GM23248 (cell line): Measurements from ENCODE around the gene GIT1. TPM values are rescaled to one million over a fixed set of nuclear protein-coding genes. Genes with fewer than 3 reads are reported as not detected.

ENCODE experiments used
- DNase-seq: peaks from one replicate; pipeline ENCODE4 v3.0.0-alpha.2; 2015
- H2AFZ ChIP-seq: fragments of 200-600 bp; sonication (generic); 2 replicates; pipeline ENCODE4 v1.6.1; 2016; ENCODE audit warnings: antibody characterized with exemption
- H3F3A ChIP-seq: fragments of 200-600 bp; sonication (generic); 2 replicates; pipeline ENCODE4 v1.6.1; 2016; ENCODE audit warnings: mild to moderate bottlenecking, antibody characterized with exemption, mixed run types; ENCODE audit not compliant: insufficient read depth
- H3K27ac ChIP-seq: fragments of 200-600 bp; sonication (generic); 2 replicates; pipeline ENCODE4 v1.5.1; 2016; ENCODE audit warnings: mild to moderate bottlenecking
- H3K27me3 ChIP-seq: fragments of 200-600 bp; sonication (generic); replicated peaks from 2 replicates; pipeline ENCODE4 v1.6.1; 2016; ENCODE audit warnings: mild to moderate bottlenecking; ENCODE audit not compliant: insufficient read depth
- H3K36me3 ChIP-seq: fragments of 200-600 bp; sonication (generic); 2 replicates; pipeline ENCODE4 v1.6.1; 2016; ENCODE audit warnings: low read depth, mild to moderate bottlenecking
- H3K4me1 ChIP-seq: fragments of 200-600 bp; sonication (generic); 2 replicates; pipeline ENCODE4 v1.6.1; 2016; ENCODE audit warnings: mild to moderate bottlenecking; ENCODE audit not compliant: insufficient read depth
- H3K4me2 ChIP-seq: fragments of 200-600 bp; sonication (generic); one replicate; pipeline ENCODE4 v1.6.1; 2016; ENCODE audit warnings: mild to moderate bottlenecking; ENCODE audit not compliant: unreplicated experiment
- H3K4me3 ChIP-seq: fragments of 200-600 bp; sonication (generic); 2 replicates; pipeline ENCODE4 v1.5.1; 2016; ENCODE audit warnings: mild to moderate bottlenecking
- H3K79me2 ChIP-seq: fragments of 200-600 bp; sonication (generic); 2 replicates; pipeline ENCODE4 v1.6.1; 2016; ENCODE audit warnings: mild to moderate bottlenecking; ENCODE audit not compliant: insufficient read depth
- H3K9ac ChIP-seq: fragments of 200-600 bp; sonication (generic); 2 replicates; pipeline ENCODE4 v1.6.1; 2016; ENCODE audit warnings: mild to moderate bottlenecking
- H3K9me2 ChIP-seq: fragments of 200-600 bp; sonication (generic); 2 replicates; pipeline ENCODE4 v1.6.1; 2016; ENCODE audit warnings: mixed run types, mild to moderate bottlenecking, moderate library complexity; ENCODE audit not compliant: insufficient read depth
- H3K9me3 ChIP-seq: fragments of 200-600 bp; sonication (generic); one replicate; pipeline ENCODE4 v1.6.1; 2017; ENCODE audit warnings: low read depth
- H4K20me1 ChIP-seq: fragments of 200-600 bp; sonication (generic); 2 replicates; pipeline ENCODE4 v1.6.0; 2016; ENCODE audit not compliant: insufficient read depth
- EZH2 ChIP-seq: fragments of 200-600 bp; sonication (generic); IDR thresholded peaks from 2 replicates; pipeline ENCODE4 v1.6.1; 2018; ENCODE audit warnings: antibody characterized with exemption, mild to moderate bottlenecking; ENCODE audit not compliant: insufficient read depth, poor library complexity, severe bottlenecking
- EZH2phosphoT487 ChIP-seq: fragments of 200-600 bp; sonication (generic); IDR thresholded peaks from 2 replicates; pipeline ENCODE4 v1.6.1; 2018; ENCODE audit warnings: antibody characterized with exemption, moderate library complexity, mild to moderate bottlenecking, low read depth; ENCODE audit not compliant: insufficient read depth
- WGBS, 2 experiments: methylation state at CpG; one replicate each; pipeline ENCODE4 v1.1.6; 2015 to 2017; ENCODE audit warnings: low lambda C conversion rate in 2 of 2, low coverage in 1 of 2; ENCODE audit errors: missing lambda C conversion rate in 2 of 2; 5-methylcytosine and 5-hydroxymethylcytosine counted together
- in situ Hi-C: fragments of 300-500 bp; cut with MboI; formaldehyde crosslinking; loops from 2 replicates; pipeline ENCODE4 v1.15.0; 2020
- polyA plus RNA-seq: library from polyadenylated mRNA; unstranded; fragments of >200 nt; fragmentation: Nextera tagmentation; extraction: Ambion mirVana; gene quantifications from 2 replicates; pipeline ENCODE4 v1.2.1, GENCODE V29; 2016
- total RNA-seq: library from RNA; depleted of rRNA; stranded (reverse); fragments of >200 nt; shearing (Covaris generic); gene quantifications from 2 replicates; pipeline ENCODE4 v1.2.3, GENCODE V29; 2014

Gene GIT1
- total and polyA plus RNA-seq, 2 experiments from 2014 or later = 6.0 to 19.5 TPM

GRCh38 chr17:29546830-29547229 is 42.6 kb downstream of the GIT1 start:
- H3K9me3 ChIP-seq = no peaks in the 10 kb centered on the region
- H3K9me2 ChIP-seq = no peaks in the 10 kb centered on the region
- TF ChIP-seq EZH2 = no peak
- TF ChIP-seq EZH2phosphoT487 = no peak
- H3K4me3 ChIP-seq = no peak overlapping the region
- 100% methylated on average over 1 of the region's 1 CpG for whole genome bisulfite sequencing, 2 experiments
- DNase-seq = peak; percentile 24
- peaks cover 5% of the 10 kb centered on the region; the same call in 1 of the 2 replicates for H3F3A ChIP-seq
- H3K9ac ChIP-seq = no peak overlapping the region
- H3K27ac ChIP-seq = no peak overlapping the region
- H4K20me1 ChIP-seq = no peaks in the 10 kb centered on the region
- no peaks in the 10 kb centered on the region for H3K27me3 ChIP-seq
- no peak overlapping the region for H2AFZ ChIP-seq
- in situ Hi-C loops = loop anchor here (25.0 kb wide), 1 partner anchor 185 kb away; no protein-coding TSS in a partner anchor
- peaks cover 41% of the 10 kb centered on the region; the same call in 1 of the 2 replicates for H3K36me3 ChIP-seq
- no peaks in the 10 kb centered on the region for H3K4me1 ChIP-seq
- H3K79me2 ChIP-seq = no peaks in the 10 kb centered on the region
- no peak overlapping the region for H3K4me2 ChIP-seq

- H3K9me2 ChIP-seq = no peaks in the 10 kb centered on the region
- no peaks in the 10 kb centered on the region for H3K79me2 ChIP-seq
- H3K27me3 ChIP-seq = no peaks in the 10 kb centered on the region
- in situ Hi-C loops = loop anchor here (25.0 kb wide), 1 partner anchor 184 kb away; no protein-coding TSS in a partner anchor
- DNase-seq = peak; percentile 37
- H3K27ac ChIP-seq = 0 out of 2 replicates have a peak overlapping the region, but pooled peaks have one; percentile 4
- no peaks in the 10 kb centered on the region for H3K4me1 ChIP-seq
- no peak overlapping the region for H2AFZ ChIP-seq
- WGBS, 2 experiments = 95 to 97% methylated on average over 1 of the region's 1 CpG
- H3K4me3 ChIP-seq = no peak overlapping the region
- peaks cover 41% of the 10 kb centered on the region; the same call in 1 of the 2 replicates for H3K36me3 ChIP-seq
- TF ChIP-seq EZH2 = no peak
- TF ChIP-seq EZH2phosphoT487 = no peak
- H3K4me2 ChIP-seq = no peak overlapping the region
- H4K20me1 ChIP-seq = no peaks in the 10 kb centered on the region
- H3K9me3 ChIP-seq = no peaks in the 10 kb centered on the region
- peaks cover 5% of the 10 kb centered on the region; the same call in 1 of the 2 replicates for H3F3A ChIP-seq
- H3K9ac ChIP-seq = no peak overlapping the region
Observed at GRCh38 chr17:29546085-29546484, 43.4 kb downstream of the GIT1 start.

GRCh38 chr17:29544066-29544465 is 45.4 kb downstream of the GIT1 start:
- no peak for DNase-seq
- Histone ChIP-seq H3K4me2 (no peak overlapping the region), H4K20me1 (no peaks in the 10 kb centered on the region), H3K79me2 (no peaks in the 10 kb centered on the region), H3F3A (peaks cover 5% of the 10 kb centered on the region; the same call in 1 of the 2 replicates), H3K4me3 (no peak overlapping the region), H3K9me3 (no peaks in the 10 kb centered on the region), H3K36me3 (peaks cover 38% of the 10 kb centered on the region; the same call in 1 of the 2 replicates), H3K9me2 (no peaks in the 10 kb centered on the region), H3K27ac (no peak overlapping the region), H3K4me1 (no peaks in the 10 kb centered on the region), H3K9ac (no peak overlapping the region), H2AFZ (no peak overlapping the region), H3K27me3 (no peaks in the 10 kb centered on the region)
- in situ Hi-C loops = loop anchor here (25.0 kb wide), 1 partner anchor 182 kb away; no protein-coding TSS in a partner anchor
- WGBS, 2 experiments = 95 to 100% methylated on average over 4 of the region's 4 CpGs
- TF ChIP-seq EZH2phosphoT487 = no peak
- TF ChIP-seq EZH2 = no peak

GRCh38 chr17:29533976-29534375 is 55.5 kb downstream of the GIT1 start:
- peaks cover 12% of the 10 kb centered on the region; the same call in 1 of the 2 replicates for H3F3A ChIP-seq
- TF ChIP-seq EZH2 = no peak
- no peak for TF ChIP-seq EZH2phosphoT487
- no peak overlapping the region for H3K4me2 ChIP-seq
- no peaks in the 10 kb centered on the region for H4K20me1 ChIP-seq
- H3K4me1 ChIP-seq = no peaks in the 10 kb centered on the region
- H3K27me3 ChIP-seq = no peaks in the 10 kb centered on the region
- no peak for DNase-seq
- 84 to 88% methylated on average over 8 of the region's 8 CpGs for WGBS, 2 experiments
- H2AFZ ChIP-seq = no peak overlapping the region
- H3K27ac ChIP-seq = no peak overlapping the region
- no peaks in the 10 kb centered on the region for H3K9me2 ChIP-seq
- no peaks in the 10 kb centered on the region for H3K9me3 ChIP-seq
- peaks cover 46% of the 10 kb centered on the region for H3K36me3 ChIP-seq
- in situ Hi-C loops = loop anchor here (25.0 kb wide), 1 partner anchor 172 kb away; no protein-coding TSS in a partner anchor
- 0 out of 2 replicates have a peak, but pooled peaks cover 11% of the 10 kb centered on the region for H3K79me2 ChIP-seq
- H3K4me3 ChIP-seq = no peak overlapping the region
- no peak overlapping the region for H3K9ac ChIP-seq

GRCh38 chr17:29526322-29526721 is 63.1 kb downstream of the GIT1 start:
- in situ Hi-C loops = loop anchor here (25.0 kb wide), 1 partner anchor 164 kb away; no protein-coding TSS in a partner anchor
- WGBS, 2 experiments = 80 to 90% methylated on average over 3 of the region's 3 CpGs
- no peak overlapping the region for H2AFZ ChIP-seq

More at GRCh38 chr17:29526322-29526721, 63.1 kb downstream of the GIT1 start:
- H3K4me1 ChIP-seq = no peaks in the 10 kb centered on the region
- H3K27me3 ChIP-seq = no peaks in the 10 kb centered on the region
- H3K9me2 ChIP-seq = no peaks in the 10 kb centered on the region
- no peak overlapping the region for H3K4me3 ChIP-seq
- TF ChIP-seq EZH2 = no peak
- no peak for TF ChIP-seq EZH2phosphoT487
- H3K9me3 ChIP-seq = no peaks in the 10 kb centered on the region
- DNase-seq = peak; percentile 4
- H3K36me3 ChIP-seq = peaks cover 39% of the 10 kb centered on the region
- H3K27ac ChIP-seq = no peak overlapping the region
- H3K9ac ChIP-seq = no peak overlapping the region
- H3K79me2 ChIP-seq = peaks cover 28% of the 10 kb centered on the region
- no peaks in the 10 kb centered on the region for H4K20me1 ChIP-seq
- H3F3A ChIP-seq = peaks cover 9% of the 10 kb centered on the region; the same call in 1 of the 2 replicates
- H3K4me2 ChIP-seq = no peak overlapping the region
